Measurements from ENCODE around the gene CSGALNACT2. TPM values are rescaled to one million over a fixed set of nuclear protein-coding genes. Genes with fewer than 3 reads are reported as not detected.

Gene CSGALNACT2
- total RNA-seq, 1 experiment from 2014 or later, result 8.9 TPM

- Histone ChIP-seq H4K91ac (ENCODE audit: insufficient read length, low read depth, low read length) (no peak overlapping the region), H2BK20ac (ENCODE audit: low read depth, low read length, poor library complexity, severe bottlenecking) (no peak overlapping the region), H2BK5ac (ENCODE audit: insufficient read length, low read length) (no peak overlapping the region), H4K5ac (ENCODE audit: insufficient read length, low read depth, low read length) (no peak overlapping the region), H3K56ac (ENCODE audit: insufficient read length, low read depth, low read length) (no peak overlapping the region), H4K20me1 (ENCODE audit: control insufficient read depth, insufficient read depth, insufficient read length) (no peaks in the 10 kb centered on the region), H2AFZ (ENCODE audit: low read length) (no peak overlapping the region), H3K79me1 (ENCODE audit: insufficient read depth, low read depth, low read length, poor library complexity, severe bottlenecking) (no peaks in the 10 kb centered on the region), H3K9ac (ENCODE audit: extremely low read depth, insufficient read length, low read length) (no peak overlapping the region), H3K79me2 (ENCODE audit: insufficient read depth, low read length) (no peaks in the 10 kb centered on the region; the same call in 1 of the 2 replicates), H3K4ac (ENCODE audit: low read depth, low read length) (no peak overlapping the region), H3K23ac (ENCODE audit: insufficient read length, low read depth, low read length) (no peak overlapping the region), H2BK12ac (ENCODE audit: insufficient read length, low read depth, low read length) (no peak overlapping the region), H3K14ac (ENCODE audit: insufficient read depth, low read length) (no peak overlapping the region), H2BK15ac (ENCODE audit: low read depth, low read length) (no peak overlapping the region), H3K27me3 (ENCODE audit: insufficient read depth, low read length) (no peaks in the 10 kb centered on the region), H4K8ac (replicated peaks; ENCODE audit: insufficient read length, low read depth, low read length) (no peak overlapping the region), H2AK5ac (ENCODE audit: insufficient read length, low read length) (no peak overlapping the region), H3T11ph (ENCODE audit: low read length) (no peak overlapping the region), H3K4me2 (ENCODE audit: insufficient read depth, insufficient read length, low read length) (no peak overlapping the region), H2BK120ac (ENCODE audit: low read depth, low read length, poor library complexity, severe bottlenecking) (no peak overlapping the region), H3K23me2 (ENCODE audit: insufficient read length, low read depth, low read length, poor library complexity, severe bottlenecking) (no peaks in the 10 kb centered on the region), H3K9me3 (ENCODE audit: control insufficient read depth, low read depth, low read length) (no peaks in the 10 kb centered on the region), H3K4me1 (ENCODE audit: insufficient read depth, low read length) (no peaks in the 10 kb centered on the region), H3K27ac (ENCODE audit: insufficient read length, low read depth, low read length) (no peak overlapping the region), H3K18ac (ENCODE audit: insufficient read length, low read depth, low read length) (no peak overlapping the region)
- no peak overlapping the region for H3K4me3 Mint-ChIP-seq
- H3K27me3 Mint-ChIP-seq (ENCODE audit: low read depth), result no peaks in the 10 kb centered on the region
- no peaks in the 10 kb centered on the region for H3K9me3 Mint-ChIP-seq
- DNase-seq, result no peak
- H3K36me3 Mint-ChIP-seq (ENCODE audit: insufficient read depth in 1 of 3, low read depth in 3 of 3), result no peaks in the 10 kb centered on the region; a peak in 2 of 7 replicates
- peaks cover 6 to 9% of the 10 kb centered on the region in 2 experiments; a peak in 2 of 4 replicates for H3K4me1 Mint-ChIP-seq
- TF ChIP-seq CTCF (conservative IDR thresholded peaks at IDR 0.05), result no peak
- WGBS (ENCODE audit: extremely low coverage, insufficient read length, low lambda C conversion rate), result no CpG with 5 or more reads among the region's 2 CpGs
- no peak overlapping the region for H3K27ac Mint-ChIP-seq
Measured at GRCh38 chr10:43167498-43167889, 29.2 kb downstream of the CSGALNACT2 start.
